Mucosa of rectum (tissue), 2 donors: ENCODE data around the gene TM4SF18.
"Not testable (repeated sequence)": the region's sequence is repeated elsewhere in the genome, so short reads cannot be mapped to it uniquely, and the experiment has no call there.

Experiments
- H3K27ac ChIP-seq, 2 donors: one replicate each; pipeline ENCODE4 v1.7.0; 2013; ENCODE audit warnings: inconsistent platforms in 2 of 2, low read depth in 2 of 2, low read length in 2 of 2
- H3K27me3 ChIP-seq, 2 donors: one replicate each; pipeline ENCODE4 v1.7.0; 2013; ENCODE audit warnings: low read length in 2 of 2; ENCODE audit not compliant: control insufficient read depth in 2 of 2, insufficient read depth in 2 of 2
- H3K36me3 ChIP-seq, 2 donors: one replicate each; pipeline ENCODE4 v1.7.0; 2013; ENCODE audit warnings: low read length in 2 of 2; ENCODE audit not compliant: control insufficient read depth in 2 of 2, insufficient read depth in 2 of 2
- H3K4me1 ChIP-seq, 2 donors: one replicate each; pipeline ENCODE4 v1.7.0; 2013; ENCODE audit warnings: low read length in 2 of 2, mild to moderate bottlenecking in 1 of 2; ENCODE audit not compliant: control insufficient read depth in 2 of 2, insufficient read depth in 2 of 2
- H3K4me3 ChIP-seq, 2 donors: one replicate each; pipeline ENCODE4 v1.7.0; 2013; ENCODE audit warnings: low read length in 2 of 2
- H3K9ac ChIP-seq, 2 donors: one replicate each; pipeline ENCODE4 v1.7.0; 2013; ENCODE audit warnings: low read length in 2 of 2, low read depth in 1 of 2, mild to moderate bottlenecking in 1 of 2
- H3K9me3 ChIP-seq, 2 donors: one replicate each; pipeline ENCODE4 v1.7.0; 2013; ENCODE audit warnings: low read length in 2 of 2; ENCODE audit not compliant: control insufficient read depth in 2 of 2
- donor health status: healthy.
- donor health status: Normal muscosa, but diverticular disease.

TM4SF18 gene

GRCh38 chr3:149333176-149333859 lies at the start of gene TM4SF18:
TSS of gene TM4SF18 (minus strand) at chr3:149333636. CDS start at chr3:149333382, 254 bp downstream.
- Histone ChIP-seq H3K9ac (no peak within 1 kb of the TSS), H3K36me3 (no peaks in the 10 kb centered on the region), H3K27ac (no peak within 1 kb of the TSS), H3K4me1 (no peaks in the 10 kb centered on the region), H3K27me3 (no peaks in the 10 kb centered on the region), H3K9me3 (no peaks in the 10 kb centered on the region), H3K4me3 (no peak within 1 kb of the TSS)

- Histone ChIP-seq H3K27ac (no peak overlapping the region), H3K9ac (no peak overlapping the region), H3K4me1 (peaks cover 13 to 26% of the 10 kb centered on the region in 2 donors), H3K27me3 (no peaks in the 10 kb centered on the region), H3K36me3 (no peaks in the 10 kb centered on the region), H3K4me3 (no peak overlapping the region), H3K9me3 (no peaks in the 10 kb centered on the region)
Measured at GRCh38 chr3:149382518-149382917, 49.1 kb upstream of the TM4SF18 start.

GRCh38 chr3:149382101-149382467 lies 48.6 kb upstream of the TM4SF18 start:
- Histone ChIP-seq H3K4me3 (no peak overlapping the region), H3K4me1 (peaks cover 17 to 29% of the 10 kb centered on the region in 2 donors), H3K9ac (no peak overlapping the region), H3K36me3 (no peaks in the 10 kb centered on the region), H3K9me3 (no peaks in the 10 kb centered on the region), H3K27me3 (no peaks in the 10 kb centered on the region), H3K27ac (no peak overlapping the region)

- Histone ChIP-seq H3K27me3 (no peaks in the 10 kb centered on the region), H3K9ac (no peak overlapping the region), H3K4me1 (peaks cover 17 to 24% of the 10 kb centered on the region in 2 donors), H3K9me3 (no peaks in the 10 kb centered on the region), H3K4me3 (no peak overlapping the region), H3K36me3 (no peaks in the 10 kb centered on the region), H3K27ac (no peak overlapping the region)
Measured at GRCh38 chr3:149381173-149382100, 48.0 kb upstream of the TM4SF18 start.

- not testable (repeated sequence) for H3K9me3 ChIP-seq, H3K27me3 ChIP-seq, H3K36me3 ChIP-seq, H3K9ac ChIP-seq, H3K27ac ChIP-seq, H3K4me3 ChIP-seq
- H3K4me1 ChIP-seq, result peaks cover 17 to 20% of the 10 kb centered on the region in 2 donors
Measured at GRCh38 chr3:149380220-149380619, 46.8 kb upstream of the TM4SF18 start.

- peaks cover 17 to 20% of the 10 kb centered on the region in 2 donors for H3K4me1 ChIP-seq
- no peaks in the 10 kb centered on the region for H3K9me3 ChIP-seq
- H3K27me3 ChIP-seq, result no peaks in the 10 kb centered on the region
- peak overlapping the region in 1 of 2 donors; percentile 12 for H3K9ac ChIP-seq
- peak overlapping the region; percentile 64 to 70 for H3K27ac ChIP-seq
- H3K36me3 ChIP-seq, result no peaks in the 10 kb centered on the region
- H3K4me3 ChIP-seq, result peak overlapping the region in 1 of 2 donors; percentile 78
Measured at GRCh38 chr3:149378478-149379309, 45.3 kb upstream of the TM4SF18 start.

- Histone ChIP-seq H3K9me3 (no peaks in the 10 kb centered on the region), H3K27ac (peak within 1 kb of the TSS; percentile 64 to 70), H3K36me3 (no peaks in the 10 kb centered on the region), H3K4me1 (peaks cover 17 to 22% of the 10 kb centered on the region in 2 donors), H3K9ac (peak within 1 kb of the TSS; percentile 48 to 68), H3K27me3 (no peaks in the 10 kb centered on the region), H3K4me3 (peak within 1 kb of the TSS; percentile 65 to 78)
Measured at GRCh38 chr3:149377408-149378364, 44.2 kb upstream of the TM4SF18 start, which contains the start of gene TM4SF1. TSS of gene TM4SF1 (minus strand) at chr3:149377649. CDS start at chr3:149377547, 102 bp downstream.

- H3K4me1 ChIP-seq, result peaks cover 17 to 24% of the 10 kb centered on the region in 2 donors
- H3K9ac ChIP-seq, result peak overlapping the region; percentile 48 to 68
- H3K27ac ChIP-seq, result peak overlapping the region; percentile 64 to 70
- H3K9me3 ChIP-seq, result no peaks in the 10 kb centered on the region
- H3K27me3 ChIP-seq, result no peaks in the 10 kb centered on the region
- H3K4me3 ChIP-seq, result peak overlapping the region; percentile 65 to 78
- no peaks in the 10 kb centered on the region for H3K36me3 ChIP-seq
Measured at GRCh38 chr3:149376718-149377407, 43.4 kb upstream of the TM4SF18 start.
